ENCODE measurements around the gene TTLL1. TPM values are rescaled to one million over a fixed set of nuclear protein-coding genes. Genes with fewer than 3 reads are reported as not detected.
"Not testable (repeated sequence)": the region's sequence is repeated elsewhere in the genome, so short reads cannot be mapped to it uniquely, and the experiment has no call there.

TTLL1 gene
- polyA plus RNA-seq, 1 donor, result 9.6 TPM

DNA sequence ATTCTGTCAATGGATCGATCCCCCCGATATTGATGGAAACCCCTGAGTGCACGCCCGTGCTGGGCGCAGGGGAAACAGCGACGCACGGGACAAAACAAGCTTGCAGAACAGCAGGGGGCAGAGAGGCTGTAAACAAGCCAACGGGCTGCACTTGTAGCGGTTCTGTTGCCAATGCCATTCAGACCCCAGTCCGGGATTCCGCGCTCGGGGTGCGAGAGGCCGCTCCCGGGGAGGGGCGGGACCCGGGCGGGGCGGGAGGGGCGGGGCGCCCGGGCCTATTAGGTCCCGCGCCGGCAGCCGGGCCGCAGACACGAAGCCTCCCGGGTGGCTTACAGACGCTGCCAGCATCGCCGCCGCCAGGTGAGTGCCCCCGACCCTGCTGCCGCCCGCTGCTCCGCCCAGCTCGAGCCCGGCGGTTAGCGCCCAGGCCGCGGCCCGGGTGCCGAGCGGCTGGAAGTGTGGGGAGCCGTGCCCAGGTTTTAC is 21.3 kb upstream of the TTLL1 start, which contains the start of gene BIK:
Gene BIK, plus strand, starts transcription at position 307 of the 483 bp plus-strand sequence. CDS start 13,273 bp downstream, outside the sequence.
- no peak for DNase-seq (ENCODE audit: low read depth)

DNA sequence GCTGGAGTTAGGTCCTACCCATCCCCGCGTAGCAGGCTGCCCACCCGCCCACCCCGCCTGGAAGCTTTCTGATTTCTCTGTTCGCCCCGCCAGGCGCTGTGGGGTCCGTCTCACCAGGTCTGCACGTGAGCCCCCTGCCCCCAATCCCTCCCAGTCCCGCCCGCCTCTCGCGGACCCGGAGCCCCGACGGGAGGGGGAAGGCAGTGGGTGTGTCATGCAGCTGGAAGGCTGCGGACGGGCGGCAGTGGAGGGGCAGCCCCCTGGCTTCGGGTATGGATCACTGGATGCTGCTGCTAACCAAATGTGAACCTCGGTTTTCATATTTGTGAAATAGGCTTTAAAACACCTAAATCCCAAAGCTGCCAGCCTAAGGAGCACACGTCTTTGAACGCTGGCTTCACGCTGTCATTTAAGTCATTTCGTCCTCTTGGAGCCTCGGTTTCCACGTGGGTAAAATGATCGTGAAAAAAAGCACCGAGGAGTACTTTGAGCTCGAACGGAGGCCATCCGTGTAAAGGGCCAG is 20.8 kb upstream of the TTLL1 start:
- DNase-seq (ENCODE audit: low read depth), result no peak

DNA sequence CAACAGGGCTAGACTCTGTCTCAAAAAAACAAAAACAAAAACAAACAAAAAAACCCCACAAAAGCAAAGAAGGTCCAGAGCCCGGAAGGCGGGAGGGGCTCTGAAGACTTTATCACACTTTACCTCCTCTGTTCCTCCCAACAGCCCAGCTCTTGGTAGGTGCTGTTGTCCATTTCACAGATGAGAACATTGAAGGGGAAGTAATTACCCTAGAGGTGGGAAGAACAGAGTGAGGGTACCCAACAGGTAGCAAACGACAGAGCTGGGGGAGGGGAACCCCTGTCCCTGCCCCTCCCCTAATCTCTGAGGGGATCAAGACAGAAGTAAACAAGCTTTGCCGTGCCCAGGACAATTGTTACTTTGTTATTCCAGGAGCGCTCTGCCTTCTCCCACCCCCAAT is 20.3 kb upstream of the TTLL1 start:
- DNase-seq (ENCODE audit: low read depth), result no peak

DNA sequence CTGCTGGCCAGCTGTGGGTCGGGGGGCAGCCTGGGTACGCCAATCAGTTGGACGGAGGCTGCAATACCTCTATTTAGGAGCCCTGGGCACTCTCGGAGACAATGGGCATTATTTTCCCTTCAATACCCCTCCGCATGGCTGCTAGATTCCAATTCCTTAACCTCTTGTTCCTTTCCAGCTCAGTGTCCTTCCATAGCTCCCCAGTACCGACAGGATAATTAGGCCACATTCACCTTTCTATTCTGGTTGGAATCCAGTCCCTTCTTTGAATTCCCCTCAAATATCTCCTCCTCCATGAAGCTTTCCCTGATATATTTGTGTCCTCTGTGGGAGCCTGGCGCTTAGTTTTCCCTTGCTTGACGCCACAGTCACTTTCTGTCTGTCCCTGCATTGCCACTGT is 17.1 kb upstream of the TTLL1 start:
- no peak for DNase-seq (ENCODE audit: low read depth)

DNA sequence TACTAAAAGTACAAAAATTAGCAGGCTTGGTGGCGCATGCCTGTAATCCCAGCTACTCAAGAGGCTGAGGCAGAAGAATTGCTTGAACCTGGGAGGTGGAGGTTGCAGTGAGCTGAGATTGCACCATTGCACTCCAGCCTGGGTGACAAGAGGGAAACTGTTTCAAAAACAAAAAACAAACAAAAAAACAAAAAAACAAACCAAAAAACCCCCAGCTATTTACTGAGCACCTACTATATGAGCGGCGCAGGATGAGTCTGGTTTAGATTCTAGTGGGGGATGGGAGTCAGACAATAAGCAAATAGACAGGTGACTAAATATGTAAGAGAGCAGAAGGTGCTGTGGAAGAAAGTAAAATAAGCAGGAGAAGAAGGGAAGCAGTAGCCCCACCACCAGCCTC is 15.8 kb upstream of the TTLL1 start:
- not testable (repeated sequence) for DNase-seq (ENCODE audit: low read depth)

DNA sequence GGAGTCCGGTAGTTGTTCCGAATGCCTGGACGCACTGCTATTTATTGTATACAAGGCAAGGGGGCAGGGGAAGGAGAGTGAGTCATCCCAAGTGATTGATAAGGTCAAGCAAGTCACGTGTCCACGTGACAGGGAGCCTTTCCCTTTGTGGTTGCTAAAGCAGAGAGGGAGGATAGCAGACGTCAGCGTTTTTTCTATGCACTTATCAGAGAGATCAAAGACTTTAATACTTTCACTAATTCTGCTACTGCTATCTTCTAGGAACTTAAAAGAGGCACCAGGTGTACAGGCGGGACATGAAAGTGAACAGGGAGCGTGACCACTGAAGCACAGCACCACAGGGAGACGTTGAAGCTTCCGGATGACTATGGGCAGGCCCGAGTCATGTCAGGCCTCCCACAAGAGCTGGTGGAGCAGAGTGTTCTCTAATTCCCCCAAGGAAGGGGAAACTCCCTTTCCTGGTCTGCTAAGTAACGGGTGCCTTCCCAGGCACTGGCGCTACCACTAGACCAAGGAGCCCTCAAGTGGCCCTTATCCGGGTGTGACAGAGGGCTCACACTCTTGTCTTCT is 14.9 kb upstream of the TTLL1 start:
- DNase-seq (ENCODE audit: low read depth), result not testable (repeated sequence)

DNA sequence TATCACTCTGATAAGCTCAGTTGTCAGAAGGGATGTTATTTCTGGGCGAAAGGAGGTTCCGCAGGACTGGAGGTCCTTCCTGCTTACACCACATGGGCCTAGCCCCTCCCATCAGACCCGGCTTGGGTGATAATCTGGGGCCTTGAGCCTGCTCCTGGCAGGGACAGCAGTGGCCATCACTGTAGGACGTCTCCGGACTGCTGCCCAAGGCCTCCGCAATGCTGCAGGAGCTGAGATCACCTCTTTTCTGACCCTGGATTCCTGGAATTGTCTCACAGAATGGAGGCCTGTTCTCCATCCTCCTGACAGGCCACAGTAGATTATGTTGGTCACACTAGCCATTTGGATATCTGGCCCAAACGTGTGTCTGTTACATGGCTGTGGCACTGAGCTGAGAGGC is 12.1 kb upstream of the TTLL1 start:
- no peak for DNase-seq (ENCODE audit: low read depth)

DNA sequence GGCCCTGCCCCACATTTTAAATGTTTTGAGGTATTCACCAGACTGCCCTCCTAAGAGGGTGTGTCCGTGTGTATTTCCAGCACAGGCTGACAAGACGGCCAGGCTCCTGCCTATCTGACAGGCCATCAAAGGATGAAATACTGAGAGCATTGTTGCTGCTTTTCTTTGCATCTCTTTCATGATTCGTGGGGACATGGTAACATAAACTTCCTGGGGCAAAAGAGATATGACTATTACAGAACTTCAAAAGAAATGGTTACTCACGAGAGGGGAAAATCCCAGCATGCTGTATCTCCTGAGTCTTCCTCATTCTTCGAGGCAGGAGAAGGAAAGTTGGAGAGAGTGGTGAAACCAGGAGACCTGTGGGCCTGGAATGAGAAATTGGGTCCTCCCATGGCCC is 11.0 kb upstream of the TTLL1 start:
- DNase-seq (ENCODE audit: low read depth), result no peak

DNA sequence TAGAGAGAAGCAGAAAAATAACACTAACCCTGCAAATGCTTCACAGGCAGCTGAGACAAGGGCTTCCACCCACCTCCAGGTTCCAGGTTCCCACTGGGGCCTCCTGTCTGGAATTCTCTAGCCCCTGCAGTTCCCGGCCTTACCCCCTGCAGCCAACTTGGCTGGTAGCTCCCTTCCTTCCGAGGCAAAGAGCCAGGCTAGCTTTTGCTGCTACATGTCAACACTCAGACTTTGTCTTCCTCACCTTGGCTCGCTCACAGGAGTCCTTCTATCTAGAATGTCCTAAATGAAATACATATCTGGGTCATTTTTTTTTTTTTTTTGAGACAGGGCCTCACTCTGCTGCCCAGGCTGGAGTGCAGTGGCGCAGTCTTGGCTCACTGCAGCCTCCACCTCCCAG is 9.9 kb upstream of the TTLL1 start:
- no peak for DNase-seq (ENCODE audit: low read depth)

DNA sequence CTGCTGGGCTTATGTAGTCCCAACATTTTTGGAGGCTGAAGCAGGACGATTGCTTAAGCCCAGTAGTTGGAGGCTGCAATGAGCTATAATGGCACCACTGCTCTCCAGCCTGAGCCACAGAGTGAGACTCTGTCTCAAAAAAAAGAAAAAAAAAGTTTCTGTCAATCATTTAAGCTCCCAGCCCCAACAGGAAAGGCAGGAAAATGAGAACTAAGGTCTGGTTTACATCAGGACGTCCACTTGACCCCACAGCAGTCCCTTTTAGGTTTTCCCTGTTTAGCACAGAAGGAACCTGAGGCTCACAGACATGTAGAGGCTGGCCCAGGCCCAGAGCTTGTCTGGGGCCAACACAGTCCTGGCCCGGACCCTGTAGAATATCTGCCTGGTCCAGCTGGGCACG is 9.2 kb upstream of the TTLL1 start:
- DNase-seq (ENCODE audit: low read depth), result no peak

DNA sequence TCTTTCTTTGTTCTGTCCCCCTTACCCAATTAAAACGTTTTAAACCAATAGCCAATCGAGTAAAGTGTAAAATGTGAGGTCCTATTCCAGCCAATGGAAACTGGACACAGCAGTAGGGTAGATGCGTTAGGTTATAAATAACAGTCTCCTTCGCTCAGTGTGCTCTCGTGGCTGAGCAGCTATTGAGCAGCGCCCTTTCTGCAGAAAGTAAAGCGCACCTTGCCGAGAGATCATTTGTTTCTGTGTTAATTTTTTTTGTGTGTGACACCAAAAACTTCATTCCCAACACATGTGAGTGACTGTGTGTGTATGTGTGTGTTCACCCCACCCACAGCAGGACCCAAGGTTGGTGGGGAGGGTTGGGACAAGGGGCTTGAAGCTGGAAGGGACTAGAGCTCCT is 7.2 kb upstream of the TTLL1 start:
- no peak for DNase-seq (ENCODE audit: low read depth)

DNA sequence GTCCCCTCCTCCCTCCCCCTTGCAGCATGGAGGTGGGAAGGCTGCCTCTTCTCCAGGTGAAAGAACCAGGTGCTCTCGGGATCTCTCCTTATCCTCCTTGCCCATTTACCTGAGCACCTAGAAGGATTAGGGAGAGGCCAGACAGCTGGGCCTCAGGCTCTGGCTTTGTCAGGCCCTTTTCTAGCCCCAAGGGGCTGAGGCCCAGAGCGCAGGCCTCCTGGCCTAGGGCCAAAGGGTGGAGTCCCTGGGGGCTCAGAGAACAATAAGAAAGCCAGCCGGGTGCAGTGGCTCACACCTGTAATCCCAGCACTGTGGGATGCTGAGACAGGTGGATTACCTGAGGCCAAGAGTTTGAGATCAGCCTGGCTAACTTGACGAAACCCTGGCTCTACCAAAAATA is 5.4 kb upstream of the TTLL1 start:
- no peak for DNase-seq (ENCODE audit: low read depth)

DNA sequence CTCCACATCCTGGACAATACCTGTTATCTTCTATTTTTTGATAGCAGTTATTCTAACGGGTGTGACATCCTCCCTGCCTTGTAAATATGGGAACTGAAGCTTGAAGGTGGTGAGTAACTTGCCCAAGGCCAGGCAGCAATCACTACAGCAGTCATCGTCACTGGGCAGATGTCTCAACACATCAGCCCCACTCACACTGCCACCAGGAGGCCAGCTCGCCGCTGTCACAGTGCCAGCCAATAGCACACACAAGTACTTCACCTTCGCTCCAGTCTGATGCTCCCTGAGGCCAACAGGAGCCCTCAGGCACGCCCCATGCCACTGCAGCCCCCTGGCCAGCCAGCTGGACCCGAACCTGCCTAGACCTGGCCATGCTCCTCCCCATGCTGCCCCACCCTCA is 4.9 kb upstream of the TTLL1 start:
- DNase-seq (ENCODE audit: low read depth), result no peak

DNA sequence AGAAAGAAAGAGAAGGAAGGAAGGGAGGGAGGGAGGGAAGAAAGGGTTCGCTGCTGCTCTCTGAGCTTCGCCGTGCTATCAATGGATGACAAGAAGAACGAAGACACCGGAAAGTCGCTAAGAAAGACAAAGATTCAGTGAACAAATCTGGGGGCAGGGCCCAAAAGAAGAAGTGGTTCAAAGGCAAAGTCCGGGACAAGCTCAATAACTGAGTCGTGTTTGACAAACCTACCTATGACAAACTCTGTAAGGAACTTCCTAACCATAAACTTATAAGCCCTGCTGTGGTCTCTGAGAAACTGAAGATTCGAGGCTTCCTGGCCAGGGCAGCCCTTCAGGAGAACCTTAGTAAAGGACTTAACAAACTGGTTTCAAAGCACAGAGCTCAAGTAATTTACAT is 2.9 kb upstream of the TTLL1 start:
- DNase-seq (ENCODE audit: low read depth), result no peak

DNA sequence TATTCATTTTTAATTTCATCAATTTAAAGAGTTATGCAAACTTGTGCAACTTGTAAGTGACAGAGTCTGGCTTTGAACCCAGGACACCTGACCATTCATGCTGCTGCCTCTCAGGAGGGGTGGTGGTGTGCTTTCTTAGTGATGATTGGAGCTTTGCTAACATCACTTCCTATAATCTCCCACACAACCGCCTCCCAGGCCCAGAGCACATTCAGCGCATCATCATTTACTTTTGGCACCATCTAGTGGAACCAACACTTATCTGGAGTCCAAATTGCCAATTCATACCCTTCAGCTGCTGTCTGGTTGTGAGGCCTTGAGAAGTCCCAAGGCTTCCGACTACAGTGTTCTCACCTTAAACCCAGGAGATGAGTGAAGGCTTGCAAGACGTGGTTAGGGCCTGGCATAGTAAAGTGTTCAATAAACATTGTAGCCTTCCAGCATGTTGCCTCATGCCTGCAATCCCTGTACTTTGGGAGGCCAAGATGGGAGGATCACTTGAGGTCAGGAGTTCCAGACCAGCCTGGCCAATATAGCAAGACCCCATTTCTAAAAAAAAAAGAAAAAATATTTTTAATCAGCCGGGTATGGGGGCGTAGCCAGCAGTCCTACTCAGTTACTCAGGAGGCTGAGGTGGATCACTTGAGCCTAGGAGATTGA is 1.1 kb upstream of the TTLL1 start:
- peak; percentile 38 for DNase-seq (ENCODE audit: low read depth)

DNA sequence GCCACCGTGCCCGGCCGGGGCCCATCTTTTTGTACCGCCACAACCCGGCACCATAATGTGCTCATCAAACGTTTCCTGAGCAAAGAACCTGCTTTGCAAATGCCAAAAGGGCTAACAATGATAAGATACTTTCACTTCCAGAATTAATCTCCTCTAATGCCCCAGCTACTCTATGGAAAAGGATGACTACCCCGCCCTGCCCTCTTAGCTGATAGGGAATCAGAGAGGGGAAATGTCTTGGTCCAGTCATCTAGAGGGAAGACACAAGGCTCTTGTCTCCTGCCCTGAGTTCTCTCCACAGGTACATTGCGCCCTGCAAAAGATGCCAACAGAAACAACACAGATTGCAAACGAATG is 586 bp downstream of the TTLL1 start:
- DNase-seq (ENCODE audit: low read depth), result no peak

DNA sequence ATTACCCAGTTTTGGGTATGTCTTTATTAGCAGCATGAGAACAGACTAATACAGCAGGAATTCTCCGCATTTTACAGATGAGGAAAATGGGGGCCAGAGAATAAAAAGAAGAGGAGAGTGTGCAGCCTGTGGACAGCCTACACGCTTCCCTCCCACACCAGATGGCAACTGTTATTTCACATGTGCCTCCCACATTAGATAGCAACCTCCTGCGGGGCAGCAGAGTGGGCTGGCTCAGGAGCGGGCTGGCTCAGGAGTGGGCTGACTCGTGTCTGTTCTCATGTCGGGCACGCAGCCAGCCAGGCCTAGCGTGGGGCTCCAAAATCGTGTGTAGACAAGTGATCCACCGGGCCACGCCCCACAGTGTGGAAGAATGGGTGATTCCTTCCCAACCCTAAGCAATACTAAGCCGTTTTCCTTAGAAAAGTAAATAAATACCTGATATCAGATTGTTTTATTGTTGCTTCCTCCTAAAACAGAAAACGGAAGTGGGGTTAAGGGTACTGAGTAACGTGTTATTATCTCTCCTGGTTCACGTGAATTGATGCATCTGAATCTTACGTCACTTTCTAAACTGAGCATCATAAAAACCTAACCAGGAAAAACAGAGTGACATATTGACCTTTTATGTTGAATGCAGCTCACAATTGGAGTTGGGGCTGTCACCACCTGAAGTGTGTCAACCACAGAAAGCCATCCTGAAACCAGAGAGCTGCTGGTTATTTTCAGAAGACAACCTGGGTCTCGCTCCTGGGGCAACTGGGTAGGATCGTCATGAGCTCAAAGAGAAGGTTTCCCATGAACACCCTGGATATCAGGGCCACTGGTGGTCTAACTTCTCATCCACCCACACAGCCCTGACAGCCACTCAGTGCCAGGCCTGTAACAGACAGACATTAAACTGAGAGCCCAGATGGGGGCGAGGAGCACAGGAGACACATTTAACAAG is 3.3 kb downstream of the TTLL1 start:
- DNase-seq (ENCODE audit: low read depth), result no peak

DNA sequence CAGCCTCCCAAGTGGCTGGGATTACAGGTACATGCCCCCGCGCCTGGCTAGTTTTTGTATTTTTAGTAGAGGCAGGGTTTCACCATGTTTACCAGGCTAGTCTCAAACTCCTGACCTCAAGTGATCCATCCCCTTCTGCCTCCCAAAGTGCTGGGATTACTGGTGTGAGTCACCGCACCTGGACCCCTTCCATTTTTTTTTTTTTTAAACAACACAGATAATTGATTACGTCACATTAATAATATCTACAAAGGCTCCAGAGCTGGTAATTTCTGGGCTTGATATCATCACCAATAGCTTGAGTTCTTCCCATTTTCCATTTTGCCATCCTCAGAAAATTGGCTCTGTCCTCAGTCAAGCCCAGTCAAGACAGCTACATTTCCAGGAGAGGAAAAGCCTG is 7.2 kb downstream of the TTLL1 start:
- DNase-seq (ENCODE audit: low read depth), result no peak

DNA sequence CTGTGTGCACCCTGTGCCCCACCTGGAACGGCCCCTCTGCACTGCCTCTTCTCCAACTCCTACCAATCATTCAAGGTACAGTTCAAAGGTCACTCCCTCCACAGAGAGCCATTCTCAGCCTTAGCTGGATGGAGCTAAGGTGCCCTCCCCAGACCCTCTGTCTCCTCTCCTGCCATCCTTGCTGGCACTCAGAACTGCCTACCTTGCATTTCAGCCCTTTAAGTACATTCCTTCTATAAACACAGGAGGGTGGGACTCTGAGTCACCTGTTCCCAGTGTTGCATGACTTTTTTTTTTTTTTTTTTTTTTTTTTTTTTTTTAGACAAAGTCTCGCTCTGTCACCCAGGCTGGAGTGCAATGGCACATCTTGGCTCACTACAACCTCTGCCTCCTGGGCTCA is 8.6 kb downstream of the TTLL1 start:
- no peak for DNase-seq (ENCODE audit: low read depth)

DNA sequence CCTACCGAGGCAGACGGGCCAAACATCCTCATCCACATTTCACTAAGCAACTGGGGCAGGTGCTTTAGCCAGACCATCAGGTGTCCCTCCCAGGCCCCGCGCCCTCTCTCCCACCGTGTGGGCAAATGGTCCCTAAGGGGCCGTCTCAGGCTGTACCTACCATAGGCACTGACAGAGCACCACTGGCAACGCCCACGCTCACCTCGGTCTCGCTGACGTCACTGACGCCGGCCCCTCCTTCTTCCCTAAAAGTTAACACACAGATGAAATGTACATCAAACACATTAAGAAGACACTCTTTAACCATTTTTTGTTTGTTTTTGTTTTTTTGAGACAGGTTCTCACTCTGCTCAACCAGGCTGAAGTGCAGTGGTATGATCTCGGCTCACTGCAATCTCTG is 9.4 kb downstream of the TTLL1 start:
- no peak for DNase-seq (ENCODE audit: low read depth)

DNA sequence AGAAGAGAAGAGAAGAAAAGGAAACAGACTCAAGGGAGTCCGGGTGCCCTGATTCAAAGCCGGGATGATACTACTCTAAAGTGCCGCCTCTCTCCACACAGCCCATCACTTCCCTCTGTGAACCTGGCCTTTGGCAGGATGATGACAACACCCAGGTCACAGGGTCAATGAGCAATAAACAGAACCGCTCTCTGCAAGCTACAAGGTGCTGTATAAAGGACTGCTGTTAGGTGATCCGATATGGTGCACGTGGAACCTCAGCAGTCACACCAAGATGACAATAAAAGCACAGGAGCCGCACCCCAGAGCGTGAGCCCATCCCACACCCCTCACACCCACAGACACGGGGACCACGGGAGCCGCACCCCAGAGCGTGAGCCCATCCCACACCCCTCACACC is 10.7 kb downstream of the TTLL1 start:
- DNase-seq (ENCODE audit: low read depth), result no peak

DNA sequence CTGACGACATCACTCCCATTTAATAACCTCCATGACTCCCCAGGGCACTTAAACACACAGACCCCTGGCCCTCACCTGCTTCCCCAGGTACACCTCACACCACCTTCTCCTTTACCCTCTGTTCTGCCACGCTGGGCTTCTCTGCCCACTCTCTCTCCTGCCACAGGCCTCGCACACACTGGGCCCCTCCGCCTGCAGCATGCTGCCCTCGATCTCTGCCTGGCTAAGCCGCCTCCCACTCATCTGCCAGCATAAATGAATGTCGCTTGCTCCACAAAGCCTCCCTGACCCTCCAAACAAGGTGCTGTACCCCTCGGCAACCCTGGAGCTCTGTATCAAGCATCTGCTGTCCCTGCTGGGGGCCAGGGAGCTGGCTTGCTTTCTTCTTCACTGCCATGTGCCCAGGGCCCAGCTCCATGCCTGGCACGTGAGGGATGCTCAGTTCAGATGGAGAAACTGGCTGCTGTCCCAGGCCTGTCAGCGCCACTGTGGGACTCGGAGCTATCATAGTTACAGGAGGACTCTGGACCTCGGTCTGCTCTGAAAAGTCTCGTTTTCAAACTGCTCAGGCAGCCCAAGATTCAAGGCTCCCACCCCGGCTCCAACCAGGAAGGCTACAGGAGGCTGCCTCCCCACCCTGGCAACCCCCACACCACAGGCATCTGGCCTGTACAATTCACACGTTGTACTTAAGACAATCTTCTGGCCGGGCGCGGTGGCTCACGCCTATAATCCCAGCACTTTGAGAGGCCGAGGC is 11.9 kb downstream of the TTLL1 start:
- no peak for DNase-seq (ENCODE audit: low read depth)
